ENCODE data around the gene TRIM71. TPM values are rescaled to one million over a fixed set of nuclear protein-coding genes. Genes with fewer than 3 reads are reported as not detected.
"Not testable (repeated sequence)": the region's sequence is repeated elsewhere in the genome, so short reads cannot be mapped to it uniquely, and the experiment has no call there.

Gene TRIM71
- total RNA-seq, 3 donors from 2014 or later = under 0.01 TPM; not detected in 1

- Histone ChIP-seq H3K27me3 (no peaks in the 10 kb centered on the region), H3K4me1 (no peaks in the 10 kb centered on the region), H3K9me3 (no peaks in the 10 kb centered on the region), H3K27ac (no peak overlapping the region), H3K36me3 (no peaks in the 10 kb centered on the region), H3K4me3 (peak overlapping the region; percentile 45 to 69 (median 55))
- intact Hi-C loops (cut with DNase I; ENCODE audit: low total_unique reads) = no loop called here
- DNase-seq (ENCODE audit: low spot score in 2 of 2) = peak; percentile 18 to 59
- TF ChIP-seq CTCF (IDR thresholded peaks at IDR 0.05) = peak in 2 of 3 donors; percentile 16 to 62
- TF ChIP-seq POLR2AphosphoS5 (IDR thresholded peaks at IDR 0.05) = no peak
Measured at GRCh38 chr3:32781211-32781968, 36.4 kb upstream of the TRIM71 start.

- H3K4me1 ChIP-seq; H3K36me3 ChIP-seq; H3K27me3 ChIP-seq; intact Hi-C loops (cut with DNase I; ENCODE audit: low total_unique reads); H3K27ac ChIP-seq; H3K9me3 ChIP-seq; DNase-seq (ENCODE audit: low spot score in 2 of 2): not testable (repeated sequence)
- peak overlapping the region in 1 of 3 donors; percentile 55 for H3K4me3 ChIP-seq
Measured at GRCh38 chr3:32781969-32782270, 35.9 kb upstream of the TRIM71 start.

GRCh38 chr3:32782407-32782806 lies 35.4 kb upstream of the TRIM71 start:
- H3K4me3 ChIP-seq = no peak overlapping the region
- DNase-seq (ENCODE audit: low spot score in 2 of 2) = no peak
- H3K9me3 ChIP-seq = no peaks in the 10 kb centered on the region
- no peaks in the 10 kb centered on the region for H3K4me1 ChIP-seq
- no peaks in the 10 kb centered on the region for H3K27me3 ChIP-seq
- no peaks in the 10 kb centered on the region for H3K36me3 ChIP-seq
- TF ChIP-seq POLR2A (IDR thresholded peaks at IDR 0.05) = no peak
- no peak for TF ChIP-seq POLR2AphosphoS5 (IDR thresholded peaks at IDR 0.05)
- intact Hi-C loops (cut with DNase I; ENCODE audit: low total_unique reads) = no loop called here
- H3K27ac ChIP-seq = no peak overlapping the region

GRCh38 chr3:32791833-32792232 lies 26.0 kb upstream of the TRIM71 start:
- Histone ChIP-seq H3K27me3 (no peaks in the 10 kb centered on the region), H3K4me3 (no peak overlapping the region), H3K4me1 (no peaks in the 10 kb centered on the region), H3K27ac (no peak overlapping the region), H3K9me3 (no peaks in the 10 kb centered on the region), H3K36me3 (no peaks in the 10 kb centered on the region)
- intact Hi-C loops (cut with DNase I; ENCODE audit: low total_unique reads) = no loop called here
- TF ChIP-seq CTCF (IDR thresholded peaks at IDR 0.05) = no peak
- TF ChIP-seq POLR2AphosphoS5 (IDR thresholded peaks at IDR 0.05) = no peak
- TF ChIP-seq POLR2A (IDR thresholded peaks at IDR 0.05) = no peak
- no peak for DNase-seq (ENCODE audit: low spot score in 2 of 2)

- no peak overlapping the region for H3K4me3 ChIP-seq
- H3K36me3 ChIP-seq = no peaks in the 10 kb centered on the region
- H3K27me3 ChIP-seq = no peaks in the 10 kb centered on the region
- no peak for TF ChIP-seq CTCF (IDR thresholded peaks at IDR 0.05)
- TF ChIP-seq POLR2AphosphoS5 (IDR thresholded peaks at IDR 0.05) = no peak
- no peak for TF ChIP-seq POLR2A (IDR thresholded peaks at IDR 0.05)
- no peak overlapping the region for H3K27ac ChIP-seq
- H3K4me1 ChIP-seq = no peaks in the 10 kb centered on the region
- H3K9me3 ChIP-seq = no peaks in the 10 kb centered on the region
- intact Hi-C loops (cut with DNase I; ENCODE audit: low total_unique reads) = no loop called here
- DNase-seq (ENCODE audit: low spot score in 2 of 2) = no peak
Measured at GRCh38 chr3:32794487-32795308, 23.1 kb upstream of the TRIM71 start.

GRCh38 chr3:32796384-32796950 lies 21.3 kb upstream of the TRIM71 start:
- H3K4me3 ChIP-seq; H3K27me3 ChIP-seq; H3K9me3 ChIP-seq; DNase-seq (ENCODE audit: low spot score in 2 of 2); H3K27ac ChIP-seq; intact Hi-C loops (cut with DNase I; ENCODE audit: low total_unique reads); H3K4me1 ChIP-seq; H3K36me3 ChIP-seq: not testable (repeated sequence)

All from breast epithelium (tissue), 4 donors.